Posterior cingulate gyrus (tissue), 11 donors: ENCODE results near the gene SYT17.
A peak's percentile ranks its signal among the peaks of the same experiment; 100 is the strongest.

Experiments
- DNase-seq, 10 donors: peaks; one replicate each; pipeline versions ENCODE4 v3.0.0 to v3.0.0-alpha.2; 2020 to 2021; ENCODE audit warnings: mixed read lengths in 3 of 10
- intact Hi-C: fragments of 100-400 bp; cut with DNase I; formaldehyde crosslinking; loops from one replicate; pipeline ENCODE4 v1.15.1; 2023

SYT17 gene

DNA sequence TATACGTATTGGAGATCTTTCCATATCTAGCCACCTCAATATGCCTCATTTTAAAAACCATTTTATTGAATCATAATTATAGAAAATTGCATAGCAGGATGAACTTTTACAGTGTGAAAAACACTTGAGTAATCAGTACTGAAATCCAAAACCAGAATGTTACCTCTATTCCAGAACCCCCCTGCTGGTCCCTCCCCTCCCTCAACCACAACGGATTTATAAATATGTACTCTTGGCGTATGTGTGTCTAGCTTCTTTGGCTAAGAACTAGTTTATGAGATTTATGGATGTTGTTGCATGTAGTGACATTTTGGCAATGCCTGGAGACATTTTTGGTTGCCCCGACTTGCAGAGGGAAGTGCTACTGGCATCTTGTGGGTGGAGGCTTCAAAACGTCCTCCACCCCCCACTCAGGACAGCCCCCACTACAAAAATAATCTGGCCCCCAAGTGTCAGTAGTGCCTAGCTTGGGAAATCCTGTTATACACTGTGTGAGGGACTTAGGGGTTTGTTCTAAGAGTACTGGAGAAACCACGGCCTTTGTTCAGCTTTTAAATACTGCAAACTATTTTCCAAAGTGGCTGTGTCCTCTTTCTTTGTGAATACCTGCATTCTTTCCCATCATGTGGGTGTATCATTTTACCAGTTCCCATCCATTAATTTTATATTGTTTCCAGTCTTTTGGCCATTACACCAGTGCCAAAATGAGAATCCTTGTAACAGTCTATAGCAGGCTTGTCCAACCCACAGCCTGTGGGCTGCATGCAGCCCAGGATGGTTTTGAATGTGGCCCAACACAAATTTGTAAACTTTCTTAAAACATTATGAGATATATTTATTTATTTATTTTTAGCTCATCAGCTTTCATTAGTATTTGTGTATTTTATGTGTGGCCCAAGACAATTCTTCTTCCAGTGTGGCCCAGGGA is 30.6 kb upstream of the SYT17 start:
- no peak for DNase-seq
- intact Hi-C loops: no loop called here

DNA sequence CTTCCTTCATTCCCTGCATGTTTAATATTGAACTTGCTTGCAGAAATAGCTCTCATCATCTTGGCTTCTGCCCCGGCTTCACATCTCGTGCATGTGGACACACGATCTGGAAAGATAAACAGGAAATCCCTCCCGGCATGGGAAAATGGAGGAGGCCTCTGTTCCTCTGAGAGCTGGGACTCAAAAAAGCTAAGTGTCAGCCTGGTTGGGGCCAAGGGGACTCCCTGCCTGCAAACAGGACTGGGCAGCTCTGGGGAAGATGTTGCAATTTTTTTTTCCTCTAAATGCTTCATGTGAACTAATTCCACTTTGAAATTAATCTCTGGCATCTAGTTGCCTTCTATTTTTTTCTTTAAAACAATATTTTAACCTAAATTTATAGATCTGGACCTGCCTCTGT is 29.4 kb upstream of the SYT17 start:
- no peak for DNase-seq
- intact Hi-C loops: no loop called here

DNA sequence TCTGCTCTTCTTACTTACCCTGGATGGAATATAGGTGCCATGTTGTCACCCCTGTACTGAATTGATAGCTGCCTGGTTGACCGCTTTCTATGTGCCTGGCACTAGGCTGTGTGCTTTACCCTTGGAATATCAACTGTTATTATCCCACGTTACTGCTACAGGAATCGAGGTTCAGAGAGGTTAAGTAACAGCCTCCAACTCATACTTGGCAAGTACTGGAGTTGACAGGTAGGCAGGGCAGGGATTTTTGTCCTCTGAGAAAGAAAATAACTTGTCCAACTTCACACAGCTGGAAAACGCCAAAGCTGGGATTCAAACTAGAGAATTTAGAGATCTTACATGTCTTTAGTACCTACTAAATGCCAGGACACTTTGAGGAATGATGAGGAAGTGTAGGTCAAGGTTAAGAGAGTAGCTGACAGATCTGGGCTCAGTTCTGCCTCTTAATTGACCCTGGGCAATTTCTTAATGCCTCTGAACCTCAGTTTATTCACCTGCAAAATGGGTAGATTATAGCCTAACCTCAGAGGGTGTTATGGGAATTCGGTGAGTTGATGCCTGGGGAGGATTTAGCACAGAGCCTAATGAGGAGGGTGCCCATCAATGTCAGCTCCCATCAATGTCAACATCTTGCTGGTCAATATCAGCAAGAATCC is 28.5 kb upstream of the SYT17 start:
- DNase-seq: no peak
- intact Hi-C loops: no loop called here

DNA sequence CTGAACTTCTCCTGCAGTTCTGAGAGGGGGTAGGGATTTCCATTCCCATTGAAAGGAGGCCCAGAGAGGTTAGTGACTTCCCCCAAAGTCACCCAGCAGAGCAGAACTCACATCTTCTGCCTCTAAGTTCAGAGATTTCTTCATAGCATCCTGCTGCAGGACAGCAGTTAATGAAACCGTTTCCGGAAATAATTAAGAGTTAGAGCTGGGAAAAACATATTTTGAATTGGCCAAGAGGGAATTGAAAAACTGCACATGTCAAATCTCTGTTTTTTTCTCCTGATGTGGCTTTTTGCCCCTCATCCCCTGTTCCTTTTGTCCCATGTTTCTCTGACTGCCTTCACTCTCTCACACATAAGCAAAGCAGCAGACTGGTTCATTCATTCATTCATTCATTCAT is 27.6 kb upstream of the SYT17 start:
- no peak for DNase-seq
- intact Hi-C loops: no loop called here

DNA sequence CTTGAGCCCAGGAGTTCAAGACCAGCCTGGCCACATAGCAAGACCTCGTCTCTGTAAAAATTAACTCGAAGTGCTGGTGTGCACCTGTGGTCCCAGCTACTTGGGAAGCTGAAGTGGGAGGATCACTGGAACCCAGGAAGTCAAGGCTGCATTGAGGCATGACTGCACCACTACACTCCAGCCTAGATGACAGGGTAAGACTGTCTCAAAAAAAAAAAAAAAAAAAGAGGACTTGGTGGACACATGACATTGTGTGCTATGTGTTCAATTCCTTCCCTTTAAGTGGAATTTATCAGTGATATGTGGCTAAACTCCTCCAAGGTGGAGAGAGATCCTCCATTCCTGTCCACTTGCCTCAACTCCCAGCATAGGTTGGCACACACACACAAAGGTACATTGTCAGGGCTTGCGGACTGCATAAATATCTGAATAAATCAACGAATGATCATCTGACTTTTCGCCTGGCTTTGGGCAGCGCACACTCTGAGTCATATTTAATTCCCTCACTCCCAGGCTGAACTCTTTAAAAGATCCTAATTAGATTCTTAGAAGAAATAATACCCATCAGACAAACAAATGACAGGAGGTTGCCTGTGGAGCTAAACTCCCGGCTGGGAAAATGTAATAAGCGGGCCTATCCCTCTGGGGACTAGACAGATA is 25.0 kb upstream of the SYT17 start:
- intact Hi-C loops: no loop called here
- no peak for DNase-seq

DNA sequence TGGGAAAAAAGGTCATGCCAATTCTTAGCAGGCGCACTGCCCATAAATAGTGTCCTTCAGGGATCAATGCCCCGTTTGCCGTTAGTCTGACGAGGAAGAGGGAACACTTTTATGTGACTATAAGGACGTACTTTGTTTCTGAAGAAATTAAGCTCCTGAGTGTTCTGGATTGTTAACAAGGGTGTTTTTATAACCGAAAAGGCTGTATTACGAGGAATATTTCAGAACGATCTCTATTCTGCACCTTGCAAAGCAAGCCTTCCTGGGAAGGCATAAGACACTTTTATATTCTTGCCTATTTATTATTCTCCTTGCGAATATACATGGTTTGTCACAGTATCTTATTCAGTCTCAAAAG is 24.5 kb upstream of the SYT17 start:
- intact Hi-C loops: no loop called here
- DNase-seq: no peak

DNA sequence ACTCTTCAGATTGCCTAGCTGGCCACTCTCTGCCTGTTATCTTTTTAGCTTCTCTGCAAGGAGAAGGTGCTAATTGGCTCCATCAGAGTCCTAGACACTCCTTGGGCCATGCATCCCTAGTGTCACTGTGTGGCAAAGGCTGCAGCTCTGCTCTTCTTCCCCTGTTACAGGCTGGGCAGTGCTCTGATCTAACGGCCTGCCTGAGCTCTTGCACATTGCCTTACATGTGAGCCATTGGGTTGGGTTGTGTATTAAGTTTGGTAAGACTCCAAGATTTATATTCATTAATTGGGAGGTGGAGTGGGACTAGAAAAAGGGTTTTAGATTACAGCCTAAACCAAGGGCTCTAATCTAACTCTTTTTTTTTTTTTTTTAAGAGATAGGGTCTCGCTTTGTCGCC is 23.0 kb upstream of the SYT17 start:
- DNase-seq: no peak
- intact Hi-C loops: no loop called here

DNA sequence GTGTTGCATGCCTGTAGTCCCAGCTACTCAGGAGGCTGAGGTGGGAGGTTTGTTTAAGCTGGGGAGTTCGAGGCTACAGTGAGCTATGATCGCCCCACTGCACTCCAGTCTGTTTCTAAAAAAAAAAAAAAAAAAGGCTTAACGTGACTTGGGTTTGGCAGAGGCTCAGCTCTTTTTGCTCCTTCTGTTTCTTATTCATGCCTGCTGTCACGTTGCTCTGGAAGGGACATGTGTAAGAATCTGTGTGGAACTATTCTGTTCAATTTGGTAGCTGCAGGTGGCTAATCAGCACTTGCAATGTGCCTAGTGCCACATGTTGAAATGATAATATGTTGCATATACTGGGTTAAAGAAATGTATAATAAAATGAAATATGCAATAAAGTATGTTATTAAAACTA is 20.9 kb upstream of the SYT17 start:
- intact Hi-C loops: no loop called here
- no peak for DNase-seq

DNA sequence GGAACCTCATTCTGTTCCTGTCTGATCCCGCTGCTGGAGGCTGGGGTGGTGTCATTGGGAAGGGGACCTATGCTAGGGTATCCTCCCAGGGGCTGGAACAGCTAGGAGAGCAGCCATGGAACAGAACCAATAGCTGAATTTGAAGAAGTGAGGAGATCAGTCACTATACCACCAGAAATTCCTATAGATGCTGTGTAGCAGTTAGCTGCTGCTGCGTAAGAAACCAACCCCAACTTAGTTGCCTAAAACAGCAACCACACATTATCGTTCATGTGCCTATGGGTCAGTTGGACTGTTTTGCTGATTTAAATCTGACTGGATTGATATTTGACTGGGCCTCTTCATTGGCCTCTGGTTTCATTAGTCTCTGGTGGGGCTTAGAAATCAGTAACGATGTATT is 20.4 kb upstream of the SYT17 start:
- DNase-seq: no peak
- intact Hi-C loops: no loop called here

DNA sequence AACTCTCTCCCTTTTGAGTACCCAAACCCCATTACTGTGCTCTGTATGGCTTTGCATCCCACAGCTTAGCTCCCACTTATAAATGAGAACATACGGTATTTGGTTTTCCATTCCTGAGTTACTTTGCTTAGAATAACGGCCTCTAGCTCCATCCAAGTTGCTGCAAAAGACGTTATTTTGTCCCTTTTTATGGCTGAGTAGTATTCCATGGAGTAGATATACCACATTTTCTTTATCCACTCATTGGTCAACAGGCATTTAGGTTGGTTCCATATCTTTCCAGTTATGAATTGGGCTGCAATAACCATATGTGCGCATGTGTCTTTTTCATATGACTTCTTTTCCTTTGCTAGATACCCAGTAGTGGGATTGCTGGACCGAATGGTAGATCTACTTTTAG is 19.9 kb upstream of the SYT17 start:
- no peak for DNase-seq
- intact Hi-C loops: no loop called here

DNA sequence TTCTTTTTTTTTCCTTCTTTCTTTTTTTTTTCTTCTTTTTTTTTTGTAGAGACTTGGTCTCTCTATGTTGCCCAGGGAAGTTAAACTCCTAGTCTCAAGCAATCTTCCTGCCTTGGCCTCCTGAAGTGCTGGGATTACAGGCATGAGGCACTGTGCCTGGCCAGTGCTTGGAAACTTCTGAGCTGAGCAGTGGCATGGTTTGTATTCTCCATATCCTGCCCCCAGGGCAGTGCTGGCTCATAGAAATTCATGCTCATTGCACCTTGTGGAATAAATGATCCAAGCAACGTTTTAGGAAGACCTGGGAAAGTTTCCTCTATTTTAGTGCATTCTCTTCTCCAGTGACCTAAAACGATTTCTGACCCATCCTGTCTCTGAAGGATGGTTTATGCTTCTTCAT is 16.7 kb upstream of the SYT17 start:
- no peak for DNase-seq
- intact Hi-C loops: no loop called here

DNA sequence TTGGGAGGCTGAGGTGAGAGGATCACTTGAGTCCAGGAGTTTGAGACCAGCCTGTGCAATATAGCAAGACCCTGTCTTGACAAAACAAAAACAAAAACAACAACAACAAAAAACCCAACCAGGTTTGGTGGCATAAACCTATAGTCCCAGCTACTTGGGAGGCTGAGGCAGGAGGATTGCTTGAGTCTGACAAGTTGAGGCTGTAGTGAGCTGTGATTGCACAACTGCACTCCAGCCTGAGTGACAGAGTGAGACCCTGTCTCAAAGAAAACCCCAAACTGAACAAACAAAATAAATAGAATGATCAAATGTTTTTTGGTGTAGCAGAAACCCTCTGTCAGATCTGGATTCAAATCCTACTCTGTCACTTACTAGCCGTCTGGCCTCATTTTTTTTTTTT is 16.0 kb upstream of the SYT17 start:
- no peak for DNase-seq
- intact Hi-C loops: no loop called here

DNA sequence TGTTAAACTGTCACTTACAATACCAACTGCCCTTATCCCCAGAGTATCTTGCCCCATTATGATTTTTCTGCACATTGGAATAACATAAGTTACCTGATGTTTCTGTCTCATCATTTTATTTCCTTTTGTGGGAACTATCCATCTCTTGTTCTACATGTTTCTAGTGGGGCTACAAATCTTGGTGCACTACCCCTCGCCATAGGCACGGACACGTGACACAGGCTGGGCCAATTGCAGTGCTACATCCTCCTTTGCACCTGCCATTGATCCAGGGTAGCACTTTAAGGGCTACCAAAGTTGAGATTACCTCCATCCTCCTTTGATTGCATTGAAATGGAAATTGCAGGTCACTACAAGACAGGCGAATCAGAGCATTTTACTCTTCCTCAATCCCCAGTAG is 14.2 kb upstream of the SYT17 start:
- intact Hi-C loops: no loop called here

DNA sequence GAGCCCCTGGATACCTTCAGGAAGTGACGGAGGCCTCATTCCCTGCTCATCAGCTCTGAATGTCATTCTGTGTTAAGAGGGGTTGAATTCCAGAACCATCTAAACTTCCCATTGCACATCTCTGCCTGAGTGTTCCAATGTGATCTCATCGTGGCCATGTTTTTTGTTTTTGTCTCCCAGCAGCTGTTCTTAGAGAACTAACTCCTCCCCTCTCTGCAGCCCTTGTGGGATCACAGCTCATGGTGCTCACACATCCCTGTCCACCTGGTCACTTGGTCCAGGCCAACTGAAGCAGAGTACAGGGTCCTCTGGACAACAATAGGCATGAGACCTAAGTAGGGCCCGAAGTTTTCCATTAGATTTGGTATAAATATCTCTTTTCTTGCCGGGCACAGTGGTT is 6.0 kb upstream of the SYT17 start:
- intact Hi-C loops: loop anchor here (10.0 kb wide), 1 partner anchor 47 kb away; the partner anchor contains the start of gene ITPRIPL2
- no peak for DNase-seq

More for the DNA sequence above, 14.2 kb upstream of the SYT17 start:
- DNase-seq: no peak

DNA sequence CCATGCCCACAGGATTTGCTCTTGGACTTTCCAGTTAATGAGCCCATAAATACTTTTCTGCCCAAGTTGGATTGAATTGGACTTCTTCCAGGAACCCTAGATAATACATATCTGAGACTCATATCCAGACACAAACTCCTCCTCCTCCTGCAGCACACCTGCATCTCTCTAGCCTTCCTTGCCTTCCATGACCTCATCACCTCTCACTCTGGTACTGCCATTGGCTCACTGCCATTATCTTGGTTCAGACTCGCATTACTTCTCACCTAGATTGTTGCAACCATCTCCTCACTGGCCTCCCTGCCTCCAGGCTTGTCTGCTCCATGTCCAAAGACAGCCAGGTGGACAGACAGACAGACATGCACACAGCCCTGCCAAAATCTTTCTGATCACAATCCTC is 4.8 kb upstream of the SYT17 start:
- intact Hi-C loops: loop anchor here (10.0 kb wide), 1 partner anchor 48 kb away; the partner anchor contains the start of gene ITPRIPL2
- DNase-seq: no peak

DNA sequence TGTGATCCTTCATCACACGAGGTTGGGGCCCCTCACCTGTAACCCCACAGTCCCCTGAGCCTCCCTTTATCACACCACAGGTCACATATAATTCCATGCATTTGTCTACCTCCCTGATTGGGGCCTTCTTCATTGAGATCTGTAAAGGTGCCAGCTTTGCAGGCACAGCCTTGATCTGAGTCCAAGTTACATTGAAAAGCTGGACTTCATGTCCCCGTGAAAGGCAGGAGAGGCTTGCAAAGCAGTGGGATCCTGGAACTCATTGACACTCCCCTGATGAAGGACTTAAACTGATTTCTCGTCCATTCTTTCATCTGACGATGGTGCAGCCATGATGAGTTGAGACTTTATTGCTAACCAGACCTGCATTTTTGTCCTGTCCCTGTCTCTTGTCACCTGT is 3.8 kb upstream of the SYT17 start:
- DNase-seq: no peak
- intact Hi-C loops: loop anchor here (10.0 kb wide), 1 partner anchor 49 kb away; the partner anchor contains the start of gene ITPRIPL2

DNA sequence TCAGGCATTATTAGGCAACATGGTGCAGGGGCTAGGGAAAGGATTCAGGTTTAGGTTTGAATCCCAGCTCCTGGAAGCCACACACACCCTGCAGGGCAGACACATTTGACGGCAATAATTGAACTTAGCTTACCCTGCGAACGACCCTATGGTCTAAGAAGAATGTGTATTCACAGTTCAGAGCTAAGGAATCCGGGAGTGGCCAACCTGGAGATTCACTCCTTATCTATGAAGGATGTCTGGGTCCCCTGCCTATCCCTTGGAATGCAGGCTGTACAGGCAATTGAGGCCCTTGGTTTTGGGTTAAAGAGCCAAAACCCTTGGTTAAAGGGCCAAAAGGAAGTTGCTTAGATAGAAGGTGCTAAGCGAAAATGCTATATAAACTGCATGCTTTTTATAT is 2.9 kb upstream of the SYT17 start:
- intact Hi-C loops: loop anchor here (5.0 to 10.0 kb wide), 3 partner anchors 50 to 212 kb away; partner anchors contain the start of gene ITPRIPL2
- DNase-seq: no peak

DNA sequence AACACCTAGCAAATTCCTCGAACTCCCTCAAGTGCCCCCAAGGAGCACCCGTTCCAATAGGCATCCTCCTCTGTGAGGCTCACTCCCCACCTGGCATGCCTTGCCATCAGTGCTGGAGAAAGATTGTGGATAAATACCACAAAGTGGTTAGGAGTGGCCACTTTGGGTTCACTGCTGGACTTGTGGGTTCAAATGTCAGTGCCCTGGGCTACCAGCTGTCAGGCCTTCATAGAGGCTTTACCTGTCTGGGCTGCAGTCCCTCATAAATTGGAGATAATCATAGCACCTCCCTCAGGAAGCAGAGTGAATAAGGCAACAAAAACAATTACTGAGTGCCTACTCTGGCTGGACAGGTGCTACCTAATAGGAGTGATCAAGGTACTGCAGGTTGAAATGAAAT is 1.5 kb upstream of the SYT17 start:
- no peak for DNase-seq
- intact Hi-C loops: loop anchor here (5.0 to 10.0 kb wide), 3 partner anchors 52 to 211 kb away; partner anchors contain the start of gene ITPRIPL2

DNA sequence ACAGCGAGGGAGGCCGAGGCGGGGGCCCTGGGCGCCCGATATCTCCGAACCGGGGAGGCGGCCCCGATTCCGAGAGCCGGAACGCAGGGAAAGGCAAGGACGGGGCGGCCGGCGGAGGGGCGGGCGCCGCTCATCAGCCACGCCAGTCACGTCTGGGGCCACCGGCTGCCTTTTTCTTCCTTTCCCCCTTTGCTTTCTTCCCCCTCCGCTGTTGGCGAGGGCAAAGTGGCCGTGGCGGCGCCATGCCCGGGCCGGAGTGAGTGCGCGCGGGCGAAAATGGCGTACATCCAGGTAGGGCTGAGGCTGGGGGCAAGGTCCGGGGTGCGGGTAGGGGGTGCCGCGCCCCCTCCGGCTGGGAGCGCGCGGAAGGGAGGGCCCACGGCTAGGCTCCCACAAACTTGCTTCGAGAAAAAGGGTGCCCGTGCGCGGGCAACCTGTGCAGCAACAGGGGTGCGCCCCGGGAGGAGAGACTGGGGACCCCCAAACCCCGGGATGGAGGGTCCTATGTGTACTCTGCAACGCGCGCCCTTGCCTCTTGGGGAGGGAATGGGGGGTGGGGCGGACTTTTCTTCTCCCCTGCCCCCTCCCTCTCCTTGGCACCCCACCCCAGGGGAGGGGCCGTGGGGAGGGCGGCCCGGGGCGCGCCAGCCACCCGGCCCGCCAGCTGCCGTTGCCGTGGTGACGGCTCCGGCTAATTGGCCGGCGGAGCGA is 486 bp downstream of the SYT17 start:
- peak in 7 of 10 donors; percentile 31 to 90 (median 41) for DNase-seq
- intact Hi-C loops: loop anchor here (5.0 to 10.0 kb wide), 3 partner anchors 54 to 209 kb away; partner anchors contain the start of gene ITPRIPL2

DNA sequence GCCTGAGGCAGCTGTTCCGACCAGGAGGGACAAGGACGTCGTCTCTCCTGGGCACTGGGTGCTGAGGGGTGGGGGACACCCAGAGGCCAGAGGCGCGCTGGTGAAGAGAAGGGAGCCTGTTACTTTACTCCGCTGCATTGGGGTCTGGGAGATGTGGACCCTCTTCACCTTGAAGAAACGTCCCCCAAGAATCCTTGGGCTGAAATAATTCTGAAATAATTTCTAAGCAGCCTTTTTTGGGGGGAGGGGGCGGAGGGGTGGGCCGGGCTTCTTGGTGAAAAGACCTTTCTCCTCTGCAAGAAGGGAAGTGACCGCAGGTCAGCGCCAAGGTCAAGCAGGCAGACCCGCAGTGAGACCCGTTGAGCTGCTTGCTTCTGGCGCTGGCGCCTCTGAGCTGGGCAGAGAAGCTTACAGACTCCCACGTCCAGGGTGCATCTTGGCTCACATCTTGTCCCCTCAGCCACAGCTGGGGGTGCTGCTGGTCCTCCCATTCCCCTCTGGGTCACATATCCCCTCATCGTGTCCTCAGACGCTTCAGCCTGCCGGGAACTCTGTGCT is 1.1 kb downstream of the SYT17 start:
- peak in 2 of 10 donors; percentile 40 to 89 for DNase-seq

More for the DNA sequence above, 1.1 kb downstream of the SYT17 start:
- intact Hi-C loops: loop anchor here (5.0 to 10.0 kb wide), 3 partner anchors 54 to 208 kb away; partner anchors contain the start of gene ITPRIPL2
